SH-SY5Y (cell line): Measurements from ENCODE around the gene GUK1.

Experiments
- GATA2 ChIP-seq: IDR thresholded peaks from 2 replicates; pipeline ENCODE4 v1.6.1; 2011; ENCODE audit warnings: mild to moderate bottlenecking, low read depth, low read length
- GATA3 ChIP-seq: IDR thresholded peaks from 2 replicates; pipeline ENCODE4 v1.6.1; 2011; ENCODE audit warnings: low read depth, mild to moderate bottlenecking, low read length, moderate library complexity

DNA sequence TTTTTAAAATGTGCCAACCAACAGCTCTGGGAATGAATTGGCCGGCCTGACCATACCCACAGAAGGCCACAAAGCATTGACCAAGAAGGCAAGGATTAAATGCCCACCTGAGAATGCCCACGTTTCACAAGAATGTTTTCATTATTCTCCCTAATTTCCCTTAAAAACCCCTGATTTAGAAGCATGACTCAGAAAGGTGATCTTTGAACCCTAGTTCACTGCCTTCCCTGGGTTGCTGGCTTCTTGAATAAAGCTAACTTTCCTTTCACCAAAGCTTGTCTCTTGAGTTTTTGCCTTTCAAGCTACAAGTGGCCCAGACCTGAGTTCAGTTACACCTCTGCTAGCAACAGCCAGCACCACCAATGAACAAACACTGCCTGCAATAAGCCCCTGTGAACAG lies 16.6 kb upstream of the GUK1 start:
- no peak for TF ChIP-seq GATA2
- no peak for TF ChIP-seq GATA3
